Gastroesophageal sphincter (tissue), 3 donors: ENCODE results near the gene NOD2.

ENCODE experiments used
- EP300 ChIP-seq: sonication (generic); formaldehyde crosslinking; IDR thresholded peaks from one replicate; pipeline ENCODE4 v1.6.1; 2017; ENCODE audit warnings: antibody characterized with exemption, mild to moderate bottlenecking
- POLR2AphosphoS5 ChIP-seq: sonication (generic); formaldehyde crosslinking; IDR thresholded peaks from one replicate; pipeline ENCODE4 v1.6.1; 2017; ENCODE audit warnings: antibody characterized with exemption
- TF ChIP-seq, protein P1 (sequence below), 4 experiments: fragments of 200-600 bp in 2 of 4; fragments of 450-650 bp in 2 of 4; sonication (generic) in 1 of 4; IDR thresholded peaks; one replicate each; pipeline ENCODE4 v1.5.1; 2017 to 2019; ENCODE audit warnings: antibody characterized with exemption in 4 of 4, mild to moderate bottlenecking in 2 of 4, moderate library complexity in 2 of 4

DNA sequence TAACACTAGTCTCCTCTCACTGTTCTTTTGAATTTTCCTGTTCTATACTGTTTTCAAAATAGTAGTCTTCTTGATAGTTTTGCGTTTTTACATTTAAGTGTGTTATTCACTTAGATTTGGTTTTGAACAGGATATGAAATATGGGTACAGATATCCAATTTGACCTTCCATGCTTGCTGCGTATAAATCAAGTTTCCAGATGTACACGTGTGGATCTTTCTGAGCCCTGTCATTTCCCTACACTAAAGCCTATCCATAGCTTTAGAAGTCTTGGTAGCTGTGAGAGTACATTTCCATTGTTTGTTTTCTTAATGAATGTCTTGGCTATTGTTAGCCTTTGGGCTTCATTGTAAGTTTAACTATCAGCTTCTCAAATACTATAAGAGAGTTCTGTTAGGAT lies 68.8 kb downstream of the NOD2 start:
- TF ChIP-seq EP300 (no peak), POLR2AphosphoS5 (no peak)
- TF ChIP-seq, protein P1, sequence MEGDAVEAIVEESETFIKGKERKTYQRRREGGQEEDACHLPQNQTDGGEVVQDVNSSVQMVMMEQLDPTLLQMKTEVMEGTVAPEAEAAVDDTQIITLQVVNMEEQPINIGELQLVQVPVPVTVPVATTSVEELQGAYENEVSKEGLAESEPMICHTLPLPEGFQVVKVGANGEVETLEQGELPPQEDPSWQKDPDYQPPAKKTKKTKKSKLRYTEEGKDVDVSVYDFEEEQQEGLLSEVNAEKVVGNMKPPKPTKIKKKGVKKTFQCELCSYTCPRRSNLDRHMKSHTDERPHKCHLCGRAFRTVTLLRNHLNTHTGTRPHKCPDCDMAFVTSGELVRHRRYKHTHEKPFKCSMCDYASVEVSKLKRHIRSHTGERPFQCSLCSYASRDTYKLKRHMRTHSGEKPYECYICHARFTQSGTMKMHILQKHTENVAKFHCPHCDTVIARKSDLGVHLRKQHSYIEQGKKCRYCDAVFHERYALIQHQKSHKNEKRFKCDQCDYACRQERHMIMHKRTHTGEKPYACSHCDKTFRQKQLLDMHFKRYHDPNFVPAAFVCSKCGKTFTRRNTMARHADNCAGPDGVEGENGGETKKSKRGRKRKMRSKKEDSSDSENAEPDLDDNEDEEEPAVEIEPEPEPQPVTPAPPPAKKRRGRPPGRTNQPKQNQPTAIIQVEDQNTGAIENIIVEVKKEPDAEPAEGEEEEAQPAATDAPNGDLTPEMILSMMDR (IDR thresholded peaks at IDR 0.05) = no peak
